ENCODE measurements around the gene DPP10.

DNA sequence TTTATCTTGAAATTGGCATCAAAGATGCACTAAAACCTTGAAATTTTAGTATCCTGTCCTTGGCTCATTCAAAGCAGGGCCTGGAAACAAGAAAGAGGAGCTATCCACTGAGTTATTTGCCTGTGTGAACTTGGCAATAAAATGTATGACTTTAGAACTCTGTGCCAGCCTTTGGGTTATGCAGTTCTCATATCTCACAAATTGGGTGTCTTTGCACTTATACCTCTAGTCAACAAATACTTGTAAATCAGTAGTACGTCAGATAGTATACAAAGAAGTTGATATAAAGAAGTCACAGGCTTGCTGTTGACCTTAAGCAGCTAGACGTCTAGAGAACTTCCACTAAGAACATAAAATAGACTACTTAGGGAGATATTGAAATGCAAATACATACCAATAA, 1331.9 kb downstream of the DPP10 start:
- TF ChIP-seq CTCF (conservative IDR thresholded peaks at IDR 0.05) (no peak), ZFX (IDR thresholded peaks at IDR 0.05) (no peak)

Measured in C4-2B (cell line).